BJ (cell line): Measurements from ENCODE around the gene NLGN1. TPM values are rescaled to one million over a fixed set of nuclear protein-coding genes. Genes with fewer than 3 reads are reported as not detected.
"Not testable (repeated sequence)": the region's sequence is repeated elsewhere in the genome, so short reads cannot be mapped to it uniquely, and the experiment has no call there.

Source experiments
- CTCF ChIA-PET: fragments of 350-600 bp; formaldehyde crosslinking; extraction: SDS; loops from one replicate; lab custom pipeline; 2021; ENCODE audit warnings: antibody characterized with exemption, inconsistent platforms; lab: Yijun Ruan, JAX
- POLR2A ChIA-PET: fragments of 300-600 bp; sonication (Branson Sonifier 250); formaldehyde crosslinking; extraction: SDS; loops from one replicate; lab custom pipeline; 2021; ENCODE audit warnings: antibody characterized with exemption; lab: Charles Lee
- DNase-seq: peaks from one replicate; pipeline ENCODE4 v3.0.0-alpha.2; 2011; ENCODE audit warnings: low read depth
- H3K27me3 ChIP-seq: 2 replicates; pipeline ENCODE4 v1.6.0; 2011; ENCODE audit warnings: low read length; ENCODE audit not compliant: control insufficient read depth, insufficient read depth
- H3K36me3 ChIP-seq: 2 replicates; pipeline ENCODE4 v1.5.1; 2011; ENCODE audit warnings: low read length; ENCODE audit not compliant: control insufficient read depth, insufficient read depth
- H3K4me3 ChIP-seq: 2 replicates; pipeline ENCODE4 v1.5.1; 2011; ENCODE audit warnings: low read depth, mild to moderate bottlenecking, control low read depth, low read length
- CTCF ChIP-seq: IDR thresholded peaks from 2 replicates; pipeline ENCODE4 v1.5.1; 2011; ENCODE audit warnings: low read depth, mild to moderate bottlenecking, control low read depth, inconsistent platforms, low read length, moderate library complexity; ENCODE audit not compliant: insufficient read depth
- polyA plus RNA-seq: library from polyadenylated mRNA; depleted of rRNA; stranded (reverse); fragments of >200 nt; gene quantifications from 2 replicates; pipeline ENCODE4 v1.2.3, GENCODE V29; 2011

NLGN1 gene
- polyA plus RNA-seq, 1 experiment, result 15.5 TPM

GRCh38 chr3:174229916-174230315 lies 832.4 kb downstream of the NLGN1 start:
- ChIA-PET POLR2A (no interaction called here), CTCF (no interaction called here)
- no peak overlapping the region for H3K4me3 ChIP-seq
- DNase-seq, result no peak
- TF ChIP-seq CTCF, result no peak
- no peaks in the 10 kb centered on the region for H3K36me3 ChIP-seq
- no peaks in the 10 kb centered on the region for H3K27me3 ChIP-seq

GRCh38 chr3:174232028-174232657 lies 834.6 kb downstream of the NLGN1 start:
- POLR2A ChIA-PET, H3K36me3 ChIP-seq: not testable (repeated sequence)
- CTCF ChIA-PET, result interaction anchor here (1.8 kb wide), 1 partner anchor 32 kb away, joined by 3 read pairs; no protein-coding TSS in a partner anchor

GRCh38 chr3:174232658-174233429 lies 835.3 kb downstream of the NLGN1 start:
- POLR2A ChIA-PET, result no interaction called here
- no peak for DNase-seq
- TF ChIP-seq CTCF, result no peak
- CTCF ChIA-PET, result interaction anchor here (1.8 kb wide), 1 partner anchor 33 kb away, joined by 3 read pairs; no protein-coding TSS in a partner anchor
- Histone ChIP-seq H3K4me3 (no peak overlapping the region), H3K36me3 (no peaks in the 10 kb centered on the region), H3K27me3 (no peaks in the 10 kb centered on the region)

More at GRCh38 chr3:174232028-174232657, 834.6 kb downstream of the NLGN1 start:
- not testable (repeated sequence) for DNase-seq, H3K4me3 ChIP-seq, H3K27me3 ChIP-seq

- no peak for DNase-seq
- no peak for TF ChIP-seq CTCF
- H3K27me3 ChIP-seq, result no peaks in the 10 kb centered on the region
- no peak overlapping the region for H3K4me3 ChIP-seq
- ChIA-PET POLR2A (no interaction called here), CTCF (interaction anchor here (1.8 kb wide), 1 partner anchor 34 kb away, joined by 3 read pairs; no protein-coding TSS in a partner anchor)
- no peaks in the 10 kb centered on the region for H3K36me3 ChIP-seq
Measured at GRCh38 chr3:174233511-174233910, 836.0 kb downstream of the NLGN1 start.

- CTCF ChIA-PET, result interaction anchor here (1.4 kb wide), 1 partner anchor 15 kb away, joined by 3 read pairs; no protein-coding TSS in a partner anchor
- Histone ChIP-seq H3K36me3 (no peaks in the 10 kb centered on the region), H3K4me3 (no peak overlapping the region), H3K27me3 (no peaks in the 10 kb centered on the region)
- TF ChIP-seq CTCF, result no peak
- POLR2A ChIA-PET, result no interaction called here
- no peak for DNase-seq
Measured at GRCh38 chr3:174242311-174243041, 844.9 kb downstream of the NLGN1 start.
